Measurements from ENCODE around the gene STAT6.
"Not testable (repeated sequence)": the region's sequence is repeated elsewhere in the genome, so short reads cannot be mapped to it uniquely, and the experiment has no call there.

STAT6 gene

GRCh38 chr12:57073566-57074450, 37.4 kb downstream of the STAT6 start:
- H3K27ac ChIP-seq (ENCODE audit: low read depth, low read length); H3K9ac ChIP-seq (ENCODE audit: low read length); H3K36me3 ChIP-seq (ENCODE audit: insufficient read depth, low read length); H3K27me3 ChIP-seq (ENCODE audit: control insufficient read depth in 1 of 2, insufficient read depth in 2 of 2, low read length in 2 of 2); H3K4me3 ChIP-seq (ENCODE audit: low read depth in 1 of 2, low read length in 2 of 2); H3K9me3 ChIP-seq (ENCODE audit: low read length): not testable (repeated sequence)
- H3K4me1 ChIP-seq (ENCODE audit: insufficient read depth, low read length) = peaks cover 15% of the 10 kb centered on the region

DNA sequence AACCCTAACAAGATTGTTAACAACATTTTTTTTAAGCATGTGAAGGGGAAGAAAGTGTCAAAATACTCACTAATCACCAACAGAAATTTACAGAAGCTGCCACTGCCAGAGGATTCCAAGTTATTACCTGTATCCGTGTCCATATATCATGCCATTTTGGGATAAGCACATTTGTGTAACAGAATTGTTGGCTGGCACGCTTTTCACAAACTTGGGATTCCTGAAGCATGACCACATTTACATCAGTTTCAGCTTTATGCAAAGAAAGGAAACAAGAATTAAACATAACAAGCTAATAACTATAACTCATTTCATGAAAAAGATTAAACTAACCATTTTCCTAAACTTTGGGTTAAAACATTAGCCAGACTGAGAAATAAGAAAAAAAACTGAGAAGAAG, 38.5 kb downstream of the STAT6 start:
- Histone ChIP-seq H3K27ac (ENCODE audit: low read depth, low read length) (peak overlapping the region; percentile 44), H3K4me1 (ENCODE audit: insufficient read depth, low read length) (peaks cover 15% of the 10 kb centered on the region), H3K27me3 (ENCODE audit: control insufficient read depth in 1 of 2, insufficient read depth in 2 of 2, low read length in 2 of 2) (no peaks in the 10 kb centered on the region), H3K9ac (ENCODE audit: low read length) (no peak overlapping the region), H3K36me3 (ENCODE audit: insufficient read depth, low read length) (no peaks in the 10 kb centered on the region), H3K4me3 (ENCODE audit: low read depth in 1 of 2, low read length in 2 of 2) (no peak overlapping the region), H3K9me3 (ENCODE audit: low read length) (no peaks in the 10 kb centered on the region)

DNA sequence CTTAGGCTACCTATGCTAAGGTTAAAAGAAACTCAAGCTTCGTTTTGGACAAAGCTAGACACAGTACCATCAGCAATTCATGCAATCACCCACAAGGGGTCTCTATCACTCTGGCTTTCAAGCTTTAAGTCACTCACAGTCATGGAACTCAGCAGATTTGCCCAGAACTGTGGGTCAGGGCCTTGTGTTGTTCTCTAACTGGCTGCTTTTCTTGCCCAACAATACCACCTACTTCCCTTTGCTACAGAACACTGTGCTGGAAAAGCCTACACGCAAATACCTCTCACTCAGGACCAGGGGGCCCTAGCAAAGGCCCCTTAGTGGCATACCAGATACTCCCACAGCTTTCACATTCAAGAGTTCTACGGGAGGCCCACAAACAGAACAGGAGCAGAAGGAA, 41.6 kb downstream of the STAT6 start:
- no peak overlapping the region for H3K4me3 ChIP-seq (ENCODE audit: low read depth in 1 of 2, low read length in 2 of 2)
- H3K27me3 ChIP-seq (ENCODE audit: control insufficient read depth in 1 of 2, insufficient read depth in 2 of 2, low read length in 2 of 2) = no peaks in the 10 kb centered on the region
- H3K36me3 ChIP-seq (ENCODE audit: insufficient read depth, low read length) = no peaks in the 10 kb centered on the region
- peak overlapping the region; percentile 70 for H3K27ac ChIP-seq (ENCODE audit: low read depth, low read length)
- peaks cover 15% of the 10 kb centered on the region for H3K4me1 ChIP-seq (ENCODE audit: insufficient read depth, low read length)
- H3K9ac ChIP-seq (ENCODE audit: low read length) = peak overlapping the region; percentile 44
- H3K9me3 ChIP-seq (ENCODE audit: low read length) = no peaks in the 10 kb centered on the region

DNA sequence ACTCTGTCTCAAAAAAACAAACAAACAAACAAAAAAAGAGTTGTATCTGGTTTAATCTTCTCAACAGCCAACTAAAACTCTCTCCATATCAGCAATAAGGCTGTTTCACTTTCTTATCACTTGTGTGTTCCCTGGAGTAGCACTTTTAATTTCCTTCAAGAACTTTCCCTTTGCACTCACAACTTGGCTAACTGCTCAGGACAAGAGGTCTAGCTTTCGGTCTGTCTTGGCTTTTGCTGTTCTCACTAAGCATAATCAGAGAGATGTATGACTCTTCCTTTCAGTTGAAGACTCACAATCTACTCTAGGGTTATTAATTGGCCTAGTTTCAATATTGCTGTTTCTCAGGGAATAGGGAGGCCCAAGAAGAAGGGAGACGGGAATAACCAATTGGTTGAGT, 44.9 kb downstream of the STAT6 start:
- H3K27ac ChIP-seq (ENCODE audit: low read depth, low read length) = no peak overlapping the region
- H3K9ac ChIP-seq (ENCODE audit: low read length) = no peak overlapping the region
- no peaks in the 10 kb centered on the region for H3K27me3 ChIP-seq (ENCODE audit: control insufficient read depth in 1 of 2, insufficient read depth in 2 of 2, low read length in 2 of 2)
- H3K4me1 ChIP-seq (ENCODE audit: insufficient read depth, low read length) = peaks cover 9% of the 10 kb centered on the region
- H3K36me3 ChIP-seq (ENCODE audit: insufficient read depth, low read length) = no peaks in the 10 kb centered on the region
- H3K9me3 ChIP-seq (ENCODE audit: low read length) = no peaks in the 10 kb centered on the region
- no peak overlapping the region for H3K4me3 ChIP-seq (ENCODE audit: low read depth in 1 of 2, low read length in 2 of 2)

DNA sequence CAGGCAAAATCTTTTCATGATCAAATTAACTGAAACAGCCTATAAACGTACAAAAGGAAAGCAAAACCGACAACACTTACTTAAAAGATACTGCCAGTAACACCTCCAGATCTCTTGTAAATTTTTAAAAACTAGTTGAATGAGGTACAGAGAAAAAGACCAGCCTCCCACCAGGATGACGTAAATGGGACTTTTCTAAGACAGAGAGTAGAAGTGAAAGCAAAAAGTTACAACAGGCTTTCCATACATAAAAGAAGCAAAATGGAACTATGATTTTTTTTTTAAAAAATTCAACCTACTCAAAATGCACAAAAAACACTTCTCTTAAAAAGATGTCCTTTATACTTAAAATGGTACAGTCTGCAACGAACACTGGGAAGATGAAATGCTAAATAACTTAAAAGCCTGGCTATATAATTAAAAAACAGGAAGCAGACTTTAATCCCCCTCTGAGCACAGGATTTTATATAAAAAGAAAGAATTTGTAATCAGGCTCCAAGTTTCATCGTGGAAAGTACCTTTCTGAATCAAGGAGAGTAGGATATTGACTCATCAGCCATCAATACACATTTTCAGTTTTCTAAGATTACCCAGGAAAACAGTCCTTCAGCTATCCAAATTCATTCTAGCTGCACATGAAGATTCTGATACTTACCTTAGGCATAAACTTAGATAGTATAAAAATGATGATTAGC, 47.0 kb downstream of the STAT6 start:
- H3K9me3 ChIP-seq (ENCODE audit: low read length) = no peaks in the 10 kb centered on the region
- H3K27ac ChIP-seq (ENCODE audit: low read depth, low read length) = no peak overlapping the region
- no peak overlapping the region for H3K9ac ChIP-seq (ENCODE audit: low read length)
- peaks cover 14% of the 10 kb centered on the region for H3K36me3 ChIP-seq (ENCODE audit: insufficient read depth, low read length)
- peaks cover 1% of the 10 kb centered on the region for H3K4me1 ChIP-seq (ENCODE audit: insufficient read depth, low read length)
- H3K27me3 ChIP-seq (ENCODE audit: control insufficient read depth in 1 of 2, insufficient read depth in 2 of 2, low read length in 2 of 2) = no peaks in the 10 kb centered on the region
- H3K4me3 ChIP-seq (ENCODE audit: low read depth in 1 of 2, low read length in 2 of 2) = no peak overlapping the region

- Histone ChIP-seq H3K4me1 (ENCODE audit: insufficient read depth, low read length) (peaks cover 19% of the 10 kb centered on the region), H3K27me3 (ENCODE audit: control insufficient read depth in 1 of 2, insufficient read depth in 2 of 2, low read length in 2 of 2) (no peaks in the 10 kb centered on the region), H3K9me3 (ENCODE audit: low read length) (no peaks in the 10 kb centered on the region), H3K36me3 (ENCODE audit: insufficient read depth, low read length) (peaks cover 23% of the 10 kb centered on the region), H3K9ac (ENCODE audit: low read length) (no peak overlapping the region), H3K4me3 (ENCODE audit: low read depth in 1 of 2, low read length in 2 of 2) (no peak overlapping the region), H3K27ac (ENCODE audit: low read depth, low read length) (no peak overlapping the region)
Measured at GRCh38 chr12:57058454-57058853, 52.7 kb downstream of the STAT6 start.

GRCh38 chr12:57057067-57057751, 54.0 kb downstream of the STAT6 start:
- no peak overlapping the region for H3K9ac ChIP-seq (ENCODE audit: low read length)
- peak overlapping the region in 1 of 2 donors; percentile 25 for H3K4me3 ChIP-seq (ENCODE audit: low read depth in 1 of 2, low read length in 2 of 2)
- H3K9me3 ChIP-seq (ENCODE audit: low read length) = no peaks in the 10 kb centered on the region
- H3K36me3 ChIP-seq (ENCODE audit: insufficient read depth, low read length) = peaks cover 23% of the 10 kb centered on the region
- H3K27me3 ChIP-seq (ENCODE audit: control insufficient read depth in 1 of 2, insufficient read depth in 2 of 2, low read length in 2 of 2) = no peaks in the 10 kb centered on the region
- H3K4me1 ChIP-seq (ENCODE audit: insufficient read depth, low read length) = peaks cover 19% of the 10 kb centered on the region
- peak overlapping the region; percentile 61 for H3K27ac ChIP-seq (ENCODE audit: low read depth, low read length)

DNA sequence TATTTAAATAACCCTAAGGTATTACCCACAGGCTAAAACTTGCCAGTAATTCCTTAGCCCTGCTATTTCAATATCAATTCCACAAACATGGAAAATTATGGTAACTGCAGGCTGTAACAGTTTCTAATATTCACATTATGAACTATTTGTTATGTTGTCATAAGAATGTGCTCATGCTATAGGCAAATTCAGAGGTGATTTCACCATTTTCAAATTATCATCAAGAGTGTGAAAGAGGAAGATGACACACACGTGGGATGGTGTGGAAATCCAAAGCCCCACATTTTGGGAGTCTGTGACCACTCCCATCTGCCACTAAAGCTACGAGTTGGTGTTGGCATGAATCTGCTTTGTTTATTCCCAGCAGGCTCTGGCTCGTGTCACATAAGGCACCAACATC, 55.3 kb downstream of the STAT6 start:
- peak overlapping the region; percentile 22 for H3K27ac ChIP-seq (ENCODE audit: low read depth, low read length)
- H3K9me3 ChIP-seq (ENCODE audit: low read length) = no peaks in the 10 kb centered on the region
- H3K4me3 ChIP-seq (ENCODE audit: low read depth in 1 of 2, low read length in 2 of 2) = no peak overlapping the region
- peaks cover 19% of the 10 kb centered on the region for H3K4me1 ChIP-seq (ENCODE audit: insufficient read depth, low read length)
- H3K9ac ChIP-seq (ENCODE audit: low read length) = no peak overlapping the region
- peaks cover 23% of the 10 kb centered on the region for H3K36me3 ChIP-seq (ENCODE audit: insufficient read depth, low read length)
- H3K27me3 ChIP-seq (ENCODE audit: control insufficient read depth in 1 of 2, insufficient read depth in 2 of 2, low read length in 2 of 2) = no peaks in the 10 kb centered on the region

DNA sequence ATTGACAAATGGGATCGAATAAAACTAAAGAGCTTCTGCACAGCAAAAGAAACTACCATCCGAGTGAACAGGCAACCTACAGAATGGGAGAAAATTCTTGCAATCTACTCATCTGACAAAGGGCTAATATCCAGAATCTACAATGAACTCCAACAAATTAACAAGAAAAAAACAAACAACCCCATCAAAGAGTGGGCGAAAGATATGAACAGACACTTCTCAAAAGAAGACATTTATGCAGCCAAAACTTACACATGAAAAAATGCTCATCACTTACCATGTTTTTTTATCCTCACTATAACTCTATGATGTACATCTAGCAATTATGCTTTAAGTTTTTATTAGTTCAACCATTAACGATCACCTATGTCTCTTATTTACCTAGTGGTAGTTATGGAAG, 57.3 kb downstream of the STAT6 start:
- not testable (repeated sequence) for H3K27ac ChIP-seq (ENCODE audit: low read depth, low read length); H3K9ac ChIP-seq (ENCODE audit: low read length); H3K9me3 ChIP-seq (ENCODE audit: low read length); H3K27me3 ChIP-seq (ENCODE audit: control insufficient read depth in 1 of 2, insufficient read depth in 2 of 2, low read length in 2 of 2); H3K4me3 ChIP-seq (ENCODE audit: low read depth in 1 of 2, low read length in 2 of 2); H3K36me3 ChIP-seq (ENCODE audit: insufficient read depth, low read length)
- H3K4me1 ChIP-seq (ENCODE audit: insufficient read depth, low read length) = peaks cover 24% of the 10 kb centered on the region

DNA sequence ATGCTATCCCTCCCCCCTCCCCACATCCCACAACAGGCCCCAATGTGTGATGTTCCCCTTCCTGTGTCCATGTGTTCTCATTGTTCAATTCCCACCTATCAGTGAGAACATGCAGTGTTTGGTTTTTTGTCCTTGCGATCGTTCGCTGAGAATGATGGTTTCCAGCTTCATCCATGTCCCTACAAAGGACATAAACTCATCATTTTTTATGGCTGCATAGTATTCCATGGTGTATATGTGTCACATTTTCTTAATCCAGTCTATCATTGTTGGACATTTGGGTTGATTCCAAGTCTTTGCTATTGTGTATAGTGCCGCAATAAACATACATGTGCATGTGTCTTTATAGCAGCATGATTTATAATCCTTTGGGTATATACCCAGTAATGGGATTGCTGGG, 58.0 kb downstream of the STAT6 start:
- H3K36me3 ChIP-seq (ENCODE audit: insufficient read depth, low read length); H3K27me3 ChIP-seq (ENCODE audit: control insufficient read depth in 1 of 2, insufficient read depth in 2 of 2, low read length in 2 of 2); H3K9ac ChIP-seq (ENCODE audit: low read length); H3K4me3 ChIP-seq (ENCODE audit: low read depth in 1 of 2, low read length in 2 of 2); H3K27ac ChIP-seq (ENCODE audit: low read depth, low read length); H3K9me3 ChIP-seq (ENCODE audit: low read length): not testable (repeated sequence)
- peaks cover 24% of the 10 kb centered on the region for H3K4me1 ChIP-seq (ENCODE audit: insufficient read depth, low read length)

DNA sequence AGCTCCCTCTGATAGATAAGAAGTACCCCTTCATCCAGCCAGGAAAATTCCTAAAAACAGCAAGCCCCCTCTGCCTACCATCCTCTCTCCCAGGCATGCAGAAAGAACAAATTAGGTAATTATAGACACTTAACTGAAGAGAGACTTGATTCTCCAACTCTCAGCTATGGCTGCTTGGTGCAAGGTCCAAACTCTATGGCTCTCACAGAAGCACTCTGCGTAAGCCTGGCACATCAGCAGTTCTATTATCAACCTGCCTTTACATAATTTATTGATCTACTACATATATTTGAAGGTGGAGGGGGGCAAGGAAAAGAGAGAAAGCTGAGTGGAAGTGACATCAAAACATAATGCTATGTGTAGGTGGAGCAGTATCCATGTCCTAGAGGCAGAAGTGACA, 60.2 kb downstream of the STAT6 start:
- no peaks in the 10 kb centered on the region for H3K36me3 ChIP-seq (ENCODE audit: insufficient read depth, low read length)
- H3K4me1 ChIP-seq (ENCODE audit: insufficient read depth, low read length) = peaks cover 10% of the 10 kb centered on the region
- no peaks in the 10 kb centered on the region for H3K9me3 ChIP-seq (ENCODE audit: low read length)
- H3K27me3 ChIP-seq (ENCODE audit: control insufficient read depth in 1 of 2, insufficient read depth in 2 of 2, low read length in 2 of 2) = no peaks in the 10 kb centered on the region
- H3K27ac ChIP-seq (ENCODE audit: low read depth, low read length) = no peak overlapping the region
- H3K9ac ChIP-seq (ENCODE audit: low read length) = no peak overlapping the region
- no peak overlapping the region for H3K4me3 ChIP-seq (ENCODE audit: low read depth in 1 of 2, low read length in 2 of 2)

Measured in muscle layer of colon (tissue), 2 donors.